Erythroblast (primary cell): ENCODE results near the gene RFNG.

Experiments used
- GATA1 ChIP-seq: IDR thresholded peaks from 2 replicates; pipeline ENCODE4 v1.6.1; 2011; ENCODE audit warnings: low read depth, mild to moderate bottlenecking, control low read depth, low read length, moderate library complexity
- POLR2A ChIP-seq: IDR thresholded peaks from 2 replicates; pipeline ENCODE4 v1.6.1; 2011; ENCODE audit warnings: mild to moderate bottlenecking, low read length

- TF ChIP-seq POLR2A (no peak), GATA1 (no peak)
These were observed 32.5 kb downstream of the RFNG start for GRCh38 chr17:82018989-82019689.
